GM21423 (cell line): ENCODE results near the gene LMX1B.
"Not testable (repeated sequence)": the region's sequence is repeated elsewhere in the genome, so short reads cannot be mapped to it uniquely, and the experiment has no call there.

ENCODE experiments used
- ATAC-seq: cut with Tn5 transposase; IDR thresholded peaks from one replicate; pipeline ENCODE4 v1.9.1; 2021; ENCODE audit warnings: mild to moderate bottlenecking, moderate library complexity; ENCODE audit not compliant: unreplicated experiment

LMX1B gene

GRCh38 chr9:126705767-126706697 is 92.3 kb downstream of the LMX1B start:
- ATAC-seq, result no peak

- ATAC-seq, result no peak
These were observed 92.9 kb downstream of the LMX1B start for GRCh38 chr9:126706698-126707053.

GRCh38 chr9:126707083-126707482 is 93.4 kb downstream of the LMX1B start:
- no peak for ATAC-seq

GRCh38 chr9:126707712-126708111 is 94.0 kb downstream of the LMX1B start:
- not testable (repeated sequence) for ATAC-seq

GRCh38 chr9:126708178-126708577 is 94.5 kb downstream of the LMX1B start:
- no peak for ATAC-seq

GRCh38 chr9:126709241-126709640 is 95.5 kb downstream of the LMX1B start:
- ATAC-seq, result no peak

GRCh38 chr9:126715382-126715781 is 101.7 kb downstream of the LMX1B start:
- ATAC-seq, result no peak

GRCh38 chr9:126717441-126717840 is 103.7 kb downstream of the LMX1B start:
- ATAC-seq, result not testable (repeated sequence)

- no peak for ATAC-seq
These were observed 105.9 kb downstream of the LMX1B start for GRCh38 chr9:126719618-126720031.

- ATAC-seq, result no peak
These were observed 106.3 kb downstream of the LMX1B start for GRCh38 chr9:126720036-126720435.

GRCh38 chr9:126720661-126721563 is 107.2 kb downstream of the LMX1B start:
- ATAC-seq, result no peak

- no peak for ATAC-seq
These were observed 107.8 kb downstream of the LMX1B start for GRCh38 chr9:126721564-126721981.

GRCh38 chr9:126722252-126722921 is 108.7 kb downstream of the LMX1B start:
- peak; percentile 72 for ATAC-seq

GRCh38 chr9:126722922-126723806 is 109.4 kb downstream of the LMX1B start:
- ATAC-seq, result peak; percentile 49

- ATAC-seq, result no peak
These were observed 110.1 kb downstream of the LMX1B start for GRCh38 chr9:126723807-126724172.

- ATAC-seq, result no peak
These were observed 110.5 kb downstream of the LMX1B start for GRCh38 chr9:126724226-126724625.

- ATAC-seq, result not testable (repeated sequence)
These were observed 111.8 kb downstream of the LMX1B start for GRCh38 chr9:126725485-126725884.

- ATAC-seq, result not testable (repeated sequence)
These were observed 114.5 kb downstream of the LMX1B start for GRCh38 chr9:126728210-126728609.

GRCh38 chr9:126730592-126730991 is 116.9 kb downstream of the LMX1B start:
- not testable (repeated sequence) for ATAC-seq

GRCh38 chr9:126733005-126733404 is 119.3 kb downstream of the LMX1B start:
- no peak for ATAC-seq
